SK-N-SH (cell line): ENCODE results near the gene YEATS4. TPM values are rescaled to one million over a fixed set of nuclear protein-coding genes. Genes with fewer than 3 reads are reported as not detected.

Experiments
- CTCF ChIA-PET: fragments of 300-600, 350-600 bp; formaldehyde crosslinking; extraction: SDS; loops from one replicate; lab custom pipeline; 2021; lab: Yijun Ruan, JAX
- POLR2A ChIA-PET: fragments of 350-600 bp; sonication (Branson Sonifier 250); formaldehyde crosslinking; extraction: SDS; loops from one replicate; lab custom pipeline; 2020; ENCODE audit warnings: antibody characterized with exemption, inconsistent platforms; lab: Yijun Ruan, JAX
- DNase-seq: peaks from one replicate; pipeline ENCODE4 v3.0.0; 2012
- H2AFZ ChIP-seq: fragments of 200-600 bp; sonication (generic); 2 replicates; pipeline ENCODE4 v1.8.1; 2016; ENCODE audit warnings: antibody characterized with exemption, mild to moderate bottlenecking, low read depth
- H3F3A ChIP-seq: fragments of 200-600 bp; sonication (generic); replicated peaks from 2 replicates; pipeline ENCODE3; 2016; ENCODE audit warnings: antibody characterized with exemption, mild to moderate bottlenecking; ENCODE audit not compliant: insufficient read depth
- H3K27ac ChIP-seq, 2 experiments: fragments of 200-500 bp in 1 of 2; fragments of 200-600 bp in 1 of 2; sonication (Bioruptor generic) in 1 of 2; sonication (generic), shearing (Covaris generic) in 1 of 2; 2 replicates each; pipeline versions ENCODE4 v1.5.1 to v1.6.1; 2014 to 2016; ENCODE audit warnings: low read depth in 2 of 2, inconsistent platforms in 1 of 2, low read length in 1 of 2, mild to moderate bottlenecking in 1 of 2, mixed read lengths in 1 of 2
- H3K27me3 ChIP-seq: fragments of 200-600 bp; sonication (generic), shearing (Covaris generic); 2 replicates; pipeline ENCODE4 v1.6.1; 2016; ENCODE audit warnings: mixed run types; ENCODE audit not compliant: insufficient read depth
- H3K36me3 ChIP-seq, 2 experiments: fragments of 200-500 bp in 1 of 2; fragments of 200-600 bp in 1 of 2; sonication (Bioruptor generic) in 1 of 2; sonication (generic) in 1 of 2; replicated peaks in 1 of 2; 2 replicates each; pipeline versions ENCODE3 to v1.5.1; 2014 to 2016; ENCODE audit warnings: low read length in 1 of 2, mild to moderate bottlenecking in 1 of 2; ENCODE audit not compliant: insufficient read depth in 2 of 2, control insufficient read depth in 1 of 2
- H3K4me1 ChIP-seq, 2 experiments: fragments of 200-500 bp in 1 of 2; fragments of 200-600 bp in 1 of 2; sonication (Bioruptor generic) in 1 of 2; sonication (generic), shearing (Covaris generic) in 1 of 2; 2 replicates each; pipeline versions ENCODE4 v1.5.1 to v1.6.1; 2014 to 2016; ENCODE audit warnings: low read depth in 1 of 2, low read length in 1 of 2, mixed run types in 1 of 2; ENCODE audit not compliant: insufficient read depth in 2 of 2, control insufficient read depth in 1 of 2
- H3K4me2 ChIP-seq: fragments of 200-600 bp; sonication (generic), shearing (Covaris generic); 2 replicates; pipeline ENCODE4 v1.6.1; 2017; ENCODE audit warnings: mixed run types
- H3K4me3 ChIP-seq, 2 experiments: fragments of 200-500 bp in 1 of 2; fragments of 200-600 bp in 1 of 2; sonication (Bioruptor generic) in 1 of 2; sonication (generic), shearing (Covaris generic) in 1 of 2; 2 replicates each; pipeline versions ENCODE4 v1.5.1 to v1.8.1; 2014 to 2016; ENCODE audit warnings: low read depth in 2 of 2, inconsistent platforms in 1 of 2, low read length in 1 of 2, mild to moderate bottlenecking in 1 of 2, mixed read lengths in 1 of 2, moderate library complexity in 1 of 2
- H3K79me2 ChIP-seq: fragments of 200-600 bp; sonication (generic); 2 replicates; pipeline ENCODE4 v1.8.1; 2017; ENCODE audit warnings: mild to moderate bottlenecking; ENCODE audit not compliant: insufficient read depth
- H3K9ac ChIP-seq: fragments of 200-600 bp; sonication (generic); 2 replicates; pipeline ENCODE4 v1.6.1; 2017; ENCODE audit warnings: mixed run types
- H3K9me2 ChIP-seq: fragments of 200-600 bp; sonication (generic); 2 replicates; pipeline ENCODE4 v1.6.1; 2017; ENCODE audit warnings: mixed run types
- H3K9me3 ChIP-seq: fragments of 200-600 bp; sonication (generic); 2 replicates; pipeline ENCODE4 v1.6.1; 2017; ENCODE audit warnings: mixed run types, mild to moderate bottlenecking, moderate library complexity
- H4K20me1 ChIP-seq: fragments of 200-600 bp; sonication (generic); 2 replicates; pipeline ENCODE4 v1.6.1; 2017; ENCODE audit warnings: mild to moderate bottlenecking, mixed run types; ENCODE audit not compliant: insufficient read depth
- CHD2 ChIP-seq: fragments of 150-350 bp; IDR thresholded peaks from 2 replicates; pipeline ENCODE4 v1.6.1; 2018; ENCODE audit warnings: low read length; ENCODE audit not compliant: partially characterized antibody
- ELF1 ChIP-seq: IDR thresholded peaks from 2 replicates; pipeline ENCODE4 v1.4.0; 2012
- EP300 ChIP-seq, 2 experiments: IDR thresholded peaks; 2 replicates each; pipeline versions ENCODE4 v1.4.0 to v1.6.1; 2012; ENCODE audit warnings: borderline replicate concordance in 1 of 2, low read depth in 1 of 2, low read length in 1 of 2
- FOSL2 ChIP-seq: IDR thresholded peaks from 2 replicates; pipeline ENCODE4 v1.4.0; 2012; ENCODE audit warnings: low read depth, mild to moderate bottlenecking, moderate library complexity, borderline replicate concordance
- JUND ChIP-seq: IDR thresholded peaks from 2 replicates; pipeline ENCODE4 v1.4.0; 2012
- NFIC ChIP-seq: IDR thresholded peaks from 2 replicates; pipeline ENCODE4 v1.4.0; 2012; ENCODE audit warnings: borderline replicate concordance
- POLR2AphosphoS5 ChIP-seq: IDR thresholded peaks from 2 replicates; pipeline ENCODE4 v1.6.1; 2012; ENCODE audit warnings: low read depth, low read length
- RAD21 ChIP-seq: IDR thresholded peaks from 2 replicates; pipeline ENCODE4 v1.6.1; 2012; ENCODE audit warnings: mild to moderate bottlenecking, low read length
- RCOR1 ChIP-seq: fragments of 150-350 bp; IDR thresholded peaks from 2 replicates; pipeline ENCODE4 v1.6.1; 2017; ENCODE audit warnings: antibody characterized with exemption, low read length
- REST ChIP-seq: IDR thresholded peaks from 2 replicates; pipeline ENCODE4 v1.6.1; 2012; ENCODE audit warnings: mild to moderate bottlenecking, low read depth, low read length, moderate library complexity
- RFX5 ChIP-seq: IDR thresholded peaks from 2 replicates; pipeline ENCODE4 v1.6.1; 2012; ENCODE audit warnings: mild to moderate bottlenecking, improper control_type of control experiment, low read length
- SIN3A ChIP-seq: IDR thresholded peaks from 2 replicates; pipeline ENCODE4 v1.6.1; 2012; ENCODE audit warnings: low read depth, mild to moderate bottlenecking, low read length, moderate library complexity, borderline replicate concordance
- TAF1 ChIP-seq: IDR thresholded peaks from 2 replicates; pipeline ENCODE4 v1.6.1; 2012; ENCODE audit warnings: low read depth, mild to moderate bottlenecking, low read length, moderate library complexity, borderline replicate concordance
- TCF12 ChIP-seq: IDR thresholded peaks from 2 replicates; pipeline ENCODE4 v1.4.0; 2012
- USF1 ChIP-seq: IDR thresholded peaks from 2 replicates; pipeline ENCODE4 v1.4.0; 2012; ENCODE audit warnings: low read depth, borderline replicate concordance
- YY1 ChIP-seq: IDR thresholded peaks from 2 replicates; pipeline ENCODE4 v1.4.0; 2012; ENCODE audit warnings: low read depth, mild to moderate bottlenecking
- WGBS: methylation state at CpG from one replicate; pipeline ENCODE4 v1.1.6; 2017; ENCODE audit warnings: low lambda C conversion rate; 5-methylcytosine and 5-hydroxymethylcytosine counted together
- polyA plus RNA-seq, 3 experiments: library from polyadenylated mRNA; depleted of rRNA; stranded (reverse); fragments of >200 nt; gene quantifications; 2 replicates each; pipeline ENCODE4 v1.2.3, GENCODE V29; 2012
- TF ChIP-seq, protein P1 (sequence below): IDR thresholded peaks from 2 replicates; pipeline ENCODE4 v1.4.0; 2012; ENCODE audit warnings: low read depth

Gene YEATS4
- polyA plus RNA-seq, 1 of the 3 experiments (the other 2 are of a cell fraction) = 11.4 TPM

GRCh38 chr12:69366796-69367195 is 7.3 kb downstream of the YEATS4 start:
- Histone ChIP-seq H3F3A (peaks cover 5% of the 10 kb centered on the region), H3K4me3 (no peak overlapping the region), H3K9me2 (no peaks in the 10 kb centered on the region), H3K36me3 (peaks cover 55 to 59% of the 10 kb centered on the region in 2 experiments), H3K4me1 (no peaks in the 10 kb centered on the region), H3K9me3 (0 out of 2 replicates have a peak, but pooled peaks cover 2% of the 10 kb centered on the region), H4K20me1 (no peaks in the 10 kb centered on the region), H3K27ac (no peak overlapping the region), H3K9ac (no peak overlapping the region), H3K4me2 (no peak overlapping the region), H3K27me3 (no peaks in the 10 kb centered on the region), H2AFZ (no peak overlapping the region), H3K79me2 (peaks cover 13% of the 10 kb centered on the region)
- ChIA-PET CTCF (interaction anchor here (0.9 to 1.9 kb wide), 5 partner anchors 9 to 213 kb away, joined by 3 to 6 read pairs (median 4); no protein-coding TSS in a partner anchor), POLR2A (no interaction called here)
- DNase-seq = no peak
- WGBS = over 99% methylated on average over 5 of the region's 5 CpGs
- TF ChIP-seq SIN3A = no peak
- TF ChIP-seq POLR2AphosphoS5 = no peak
- TF ChIP-seq ELF1 = no peak
- TF ChIP-seq RCOR1 = no peak
- TF ChIP-seq TCF12 = no peak
- no peak for TF ChIP-seq NFIC
- no peak for TF ChIP-seq REST
- no peak for TF ChIP-seq USF1
- no peak for TF ChIP-seq JUND

- Histone ChIP-seq H3K27me3 (no peaks in the 10 kb centered on the region), H3K36me3 (peaks cover 51 to 61% of the 10 kb centered on the region in 2 experiments), H3K9me3 (no peaks in the 10 kb centered on the region), H3K9me2 (no peaks in the 10 kb centered on the region), H3K4me1 (no peaks in the 10 kb centered on the region), H3K79me2 (peaks cover 4% of the 10 kb centered on the region), H2AFZ (no peak overlapping the region), H4K20me1 (no peaks in the 10 kb centered on the region), H3K4me2 (no peak overlapping the region), H3K27ac (no peak overlapping the region), H3K4me3 (no peak overlapping the region), H3K9ac (no peak overlapping the region), H3F3A (peaks cover 5% of the 10 kb centered on the region)
- POLR2A ChIA-PET = no interaction called here
- WGBS = 100% methylated on average over 1 of the region's 1 CpG
- TF ChIP-seq TAF1 = no peak
- TF ChIP-seq CHD2 = no peak
- no peak for TF ChIP-seq YY1
- no peak for TF ChIP-seq RFX5
- no peak for TF ChIP-seq FOSL2
- TF ChIP-seq TCF12 = no peak
- TF ChIP-seq, protein P1, sequence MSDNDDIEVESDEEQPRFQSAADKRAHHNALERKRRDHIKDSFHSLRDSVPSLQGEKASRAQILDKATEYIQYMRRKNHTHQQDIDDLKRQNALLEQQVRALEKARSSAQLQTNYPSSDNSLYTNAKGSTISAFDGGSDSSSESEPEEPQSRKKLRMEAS = no peak
- no peak for TF ChIP-seq RAD21
- TF ChIP-seq REST = no peak
- TF ChIP-seq EP300 (IDR thresholded peaks at IDR 0.05; ENCODE audit: borderline replicate concordance in 1 of 2, low read depth in 1 of 2, low read length in 1 of 2) = no peak
- no peak for DNase-seq
- CTCF ChIA-PET = interaction anchor here (1.0 to 1.9 kb wide), 3 partner anchors 10 to 277 kb away, joined by 3 to 6 read pairs (median 4); no protein-coding TSS in a partner anchor
Measured at GRCh38 chr12:69368171-69368570, 8.6 kb downstream of the YEATS4 start.
